Naive thymus-derived CD4-positive, alpha-beta T cell (primary cell): ENCODE results near the gene RNF13. TPM values are rescaled to one million over a fixed set of nuclear protein-coding genes. Genes with fewer than 3 reads are reported as not detected.
"Not testable (repeated sequence)": the region's sequence is repeated elsewhere in the genome, so short reads cannot be mapped to it uniquely, and the experiment has no call there.

ENCODE experiments used
- ATAC-seq: fragments of 150-1000 bp; cut with Tn5 transposase; 2 replicates; pipeline ENCODE4 v1.10.0; 2021; ENCODE audit warnings: mild to moderate bottlenecking, moderate library complexity
- CTCF ChIA-PET: fragments of 350-600 bp; sonication (Branson Sonifier 250); formaldehyde crosslinking; loops from one replicate; lab custom pipeline; 2021; ENCODE audit warnings: antibody characterized with exemption; lab: Charles Lee
- POLR2A ChIA-PET: fragments of 350-600 bp; sonication (Branson Sonifier 250); formaldehyde crosslinking; loops from one replicate; lab custom pipeline; 2021; ENCODE audit warnings: antibody characterized with exemption, inconsistent platforms; lab: Charles Lee
- DNase-seq, 9 donors: peaks; one replicate each; pipeline versions ENCODE4 v3.0.0 to v3.0.0-alpha.2; 2020 to 2022; ENCODE audit warnings: mixed read lengths in 1 of 9
- H3K27ac ChIP-seq: one replicate; pipeline ENCODE4 v1.7.0; 2013; ENCODE audit warnings: mild to moderate bottlenecking, low read depth, low read length, moderate library complexity
- H3K27me3 ChIP-seq, 2 donors: one replicate each; pipeline ENCODE4 v1.7.0; 2013; ENCODE audit warnings: low read length in 2 of 2, mild to moderate bottlenecking in 2 of 2, moderate library complexity in 2 of 2; ENCODE audit not compliant: control insufficient read depth in 2 of 2, insufficient read depth in 2 of 2
- H3K36me3 ChIP-seq, 3 experiments: 1 replicate in 2 of 3; 2 replicates in 1 of 3; pipeline ENCODE4 v1.7.0; 2013; ENCODE audit warnings: low read length in 3 of 3, mild to moderate bottlenecking in 3 of 3, moderate library complexity in 1 of 3; ENCODE audit not compliant: insufficient read depth in 3 of 3, control insufficient read depth in 2 of 3
- H3K4me1 ChIP-seq, 2 donors: one replicate each; pipeline ENCODE4 v1.7.0; 2013; ENCODE audit warnings: low read length in 2 of 2, mild to moderate bottlenecking in 2 of 2, moderate library complexity in 1 of 2; ENCODE audit not compliant: control insufficient read depth in 2 of 2, insufficient read depth in 2 of 2
- H3K4me3 ChIP-seq: 2 replicates; pipeline ENCODE4 v1.7.0; 2013; ENCODE audit warnings: mild to moderate bottlenecking, low read length
- H3K9me3 ChIP-seq, 3 experiments: 1 replicate in 2 of 3; 2 replicates in 1 of 3; pipeline ENCODE4 v1.7.0; 2013; ENCODE audit warnings: low read length in 3 of 3; ENCODE audit not compliant: control insufficient read depth in 2 of 3
- H3K27ac Mint-ChIP-seq, 9 donors: one replicate each; pipeline ENCODE4 v1.8.0; 2020 to 2022; ENCODE audit warnings: mixed read lengths in 9 of 9, mild to moderate bottlenecking in 8 of 9, moderate library complexity in 5 of 9, inconsistent platforms in 2 of 9
- H3K27me3 Mint-ChIP-seq, 5 donors: one replicate each; pipeline ENCODE4 v1.8.0; 2021 to 2022; ENCODE audit warnings: mixed read lengths in 5 of 5, mild to moderate bottlenecking in 1 of 5
- H3K36me3 Mint-ChIP-seq, 5 donors: one replicate each; pipeline ENCODE4 v1.8.0; 2020 to 2022; ENCODE audit warnings: mixed read lengths in 5 of 5, mild to moderate bottlenecking in 3 of 5, inconsistent platforms in 1 of 5
- H3K4me1 Mint-ChIP-seq, 7 donors: one replicate each; pipeline ENCODE4 v1.8.0; 2020 to 2022; ENCODE audit warnings: mixed read lengths in 7 of 7, mild to moderate bottlenecking in 3 of 7, inconsistent platforms in 1 of 7
- H3K4me3 Mint-ChIP-seq, 10 donors: one replicate each; pipeline ENCODE4 v1.8.0; 2020 to 2022; ENCODE audit warnings: mild to moderate bottlenecking in 10 of 10, mixed read lengths in 10 of 10, moderate library complexity in 6 of 10, inconsistent platforms in 2 of 10
- H3K9me3 Mint-ChIP-seq, 11 donors: one replicate each; pipeline ENCODE4 v1.8.0; 2020 to 2022; ENCODE audit warnings: mixed read lengths in 11 of 11, mild to moderate bottlenecking in 4 of 11, inconsistent platforms in 1 of 11, moderate library complexity in 1 of 11
- intact Hi-C, 2 donors: fragments of 100-400 bp; cut with micrococcal nuclease; formaldehyde crosslinking; loops; one replicate each; pipeline ENCODE4 v1.15.1; 2023
- polyA plus RNA-seq, 2 donors: library from polyadenylated mRNA; unstranded; fragments of 300-500 nt; fragmentation: Illumina TruSeq; gene quantifications; one replicate each; pipeline ENCODE4 v1.2.3, GENCODE V29; 2021
- total RNA-seq, 6 experiments: library from RNA in 5 of 6; stranded (reverse) in 5 of 6; gene quantifications; 1 replicate in 5 of 6; 2 replicates in 1 of 6; pipeline ENCODE4 v1.2.3 and lab custom pipeline; 2021 to 2026

The RNF13 gene
- total and polyA plus RNA-seq, 7 experiments from 2014 or later, result 41.2 to 131 (median 66.6) TPM

- no peak overlapping the region for H3K27ac Mint-ChIP-seq
- no peak for DNase-seq
These were observed 70.1 kb downstream of the RNF13 start for GRCh38 chr3:149883134-149883533.

DNA sequence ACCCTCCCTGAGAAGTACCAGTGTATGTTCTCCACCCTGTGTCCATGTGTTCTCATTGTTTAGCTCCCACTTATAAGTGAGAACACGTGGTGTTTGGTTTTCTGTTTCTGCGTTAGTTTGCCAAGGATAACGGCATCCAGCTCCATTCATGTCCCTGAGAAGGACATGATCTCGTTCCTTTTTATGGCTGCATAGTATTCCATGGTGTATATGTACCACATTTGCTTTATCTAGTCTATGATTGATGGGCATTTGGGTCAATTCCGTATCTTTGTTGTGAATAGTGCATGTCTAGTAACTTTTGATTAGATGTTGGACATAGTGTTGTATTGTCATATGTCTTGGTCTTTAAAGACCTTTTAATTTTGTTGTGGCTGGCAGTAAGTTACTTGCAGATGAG, 70.8 kb downstream of the RNF13 start:
- intact Hi-C loops, H3K27ac ChIP-seq: not testable (repeated sequence)

More at GRCh38 chr3:149883134-149883533, 70.1 kb downstream of the RNF13 start:
- intact Hi-C loops, result no loop called here
- peaks cover 0 to 3% (median 0%) of the 10 kb centered on the region in 3 experiments for H3K36me3 ChIP-seq
- ChIA-PET POLR2A (no interaction called here), CTCF (interaction anchor here (1.2 kb wide), 1 partner anchor 337 kb away, joined by 3 read pairs; no protein-coding TSS in a partner anchor)
- Mint-ChIP-seq H3K4me1 (peaks cover 2 to 38% (median 22%) of the 10 kb centered on the region in 7 donors), H3K27me3 (no peaks in the 10 kb centered on the region), H3K4me3 (no peak overlapping the region), H3K9me3 (peaks cover 0 to 9% (median 6%) of the 10 kb centered on the region in 11 donors), H3K36me3 (peaks cover 13 to 41% (median 24%) of the 10 kb centered on the region in 5 donors)
- H3K27me3 ChIP-seq, result no peaks in the 10 kb centered on the region
- no peak for ATAC-seq
- H3K27ac ChIP-seq, result no peak overlapping the region
- no peaks in the 10 kb centered on the region for H3K9me3 ChIP-seq
- no peak overlapping the region for H3K4me3 ChIP-seq
- no peaks in the 10 kb centered on the region for H3K4me1 ChIP-seq

GRCh38 chr3:149884848-149885247, 71.8 kb downstream of the RNF13 start:
- DNase-seq, intact Hi-C loops, ATAC-seq, H3K27ac ChIP-seq, H3K27ac Mint-ChIP-seq, H3K4me1 ChIP-seq, H3K9me3 ChIP-seq, CTCF ChIA-PET, H3K9me3 Mint-ChIP-seq, H3K4me3 ChIP-seq, H3K27me3 Mint-ChIP-seq, POLR2A ChIA-PET, H3K4me3 Mint-ChIP-seq, H3K36me3 ChIP-seq, H3K27me3 ChIP-seq: not testable (repeated sequence)
- Mint-ChIP-seq H3K4me1 (peaks cover 4 to 36% (median 20%) of the 10 kb centered on the region in 7 donors), H3K36me3 (peaks cover 13 to 50% (median 30%) of the 10 kb centered on the region in 5 donors)

More for the DNA sequence above, 70.8 kb downstream of the RNF13 start:
- CTCF ChIA-PET, result interaction anchor here (0.8 to 1.2 kb wide), 2 partner anchors 16 to 337 kb away, joined by 3 read pairs; no protein-coding TSS in a partner anchor
- ATAC-seq, H3K36me3 ChIP-seq, H3K4me3 ChIP-seq, H3K4me3 Mint-ChIP-seq, H3K27me3 ChIP-seq, POLR2A ChIA-PET, H3K27ac Mint-ChIP-seq, H3K9me3 Mint-ChIP-seq, DNase-seq, H3K9me3 ChIP-seq, H3K27me3 Mint-ChIP-seq, H3K4me1 ChIP-seq: not testable (repeated sequence)
- Mint-ChIP-seq H3K36me3 (peaks cover 13 to 43% (median 28%) of the 10 kb centered on the region in 5 donors), H3K4me1 (peaks cover 2 to 36% (median 20%) of the 10 kb centered on the region in 7 donors)

- no peak overlapping the region for H3K4me3 ChIP-seq
- CTCF ChIA-PET, result no interaction called here
- H3K4me3 Mint-ChIP-seq, result no peak overlapping the region
These were observed 73.9 kb downstream of the RNF13 start for GRCh38 chr3:149886957-149887356.

GRCh38 chr3:149891621-149892020, 78.6 kb downstream of the RNF13 start:
- Histone ChIP-seq H3K4me1 (no peaks in the 10 kb centered on the region), H3K27me3 (no peaks in the 10 kb centered on the region), H3K4me3 (no peak overlapping the region), H3K27ac (no peak overlapping the region), H3K36me3 (peaks cover 0 to 8% (median 0%) of the 10 kb centered on the region in 3 experiments), H3K9me3 (no peaks in the 10 kb centered on the region)
- ChIA-PET CTCF (no interaction called here), POLR2A (no interaction called here)
- DNase-seq, result no peak
- no peaks in the 10 kb centered on the region for H3K27me3 Mint-ChIP-seq
- H3K27ac Mint-ChIP-seq, result no peak overlapping the region
- H3K36me3 Mint-ChIP-seq, result peaks cover 0 to 39% (median 18%) of the 10 kb centered on the region in 5 donors
- H3K4me1 Mint-ChIP-seq, result peaks cover 4 to 27% (median 16%) of the 10 kb centered on the region in 7 donors
- no peaks in the 10 kb centered on the region for H3K9me3 Mint-ChIP-seq
- H3K4me3 Mint-ChIP-seq, result no peak overlapping the region
- ATAC-seq, result no peak
- intact Hi-C loops, result no loop called here

More at GRCh38 chr3:149886957-149887356, 73.9 kb downstream of the RNF13 start:
- H3K36me3 Mint-ChIP-seq, result peaks cover 13 to 63% (median 33%) of the 10 kb centered on the region in 5 donors
- H3K27me3 Mint-ChIP-seq, result no peaks in the 10 kb centered on the region
- no peak for ATAC-seq
- H3K9me3 ChIP-seq, result no peaks in the 10 kb centered on the region
- DNase-seq, result no peak
- H3K27me3 ChIP-seq, result no peaks in the 10 kb centered on the region
- intact Hi-C loops, result no loop called here
- peaks cover 13 to 45% (median 34%) of the 10 kb centered on the region in 7 donors for H3K4me1 Mint-ChIP-seq
- H3K4me1 ChIP-seq, result no peaks in the 10 kb centered on the region
- H3K27ac Mint-ChIP-seq, result no peak overlapping the region
- peaks cover 0 to 9% (median 6%) of the 10 kb centered on the region in 11 donors for H3K9me3 Mint-ChIP-seq
- no peak overlapping the region for H3K27ac ChIP-seq
- POLR2A ChIA-PET, result no interaction called here
- H3K36me3 ChIP-seq, result peaks cover 0 to 3% (median 0%) of the 10 kb centered on the region in 3 experiments

DNA sequence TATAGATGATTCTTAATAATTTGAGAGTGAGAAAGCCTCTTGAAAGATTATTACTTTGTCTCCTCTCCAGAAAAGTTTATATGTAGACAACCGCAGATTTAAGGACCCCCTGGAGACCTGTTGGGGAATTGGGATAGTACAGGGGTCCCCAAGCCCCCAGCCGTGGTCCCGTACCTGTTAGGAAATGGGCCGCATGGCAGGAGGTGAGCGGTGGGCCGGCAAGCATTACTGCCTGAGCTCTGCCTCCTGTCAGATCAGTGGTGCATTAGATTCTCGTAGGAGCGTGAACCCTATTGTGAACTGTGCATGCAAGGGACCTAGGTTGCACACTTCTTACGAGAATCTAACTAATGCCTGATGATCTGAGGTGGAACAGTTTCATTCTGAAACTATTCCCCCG, 79.4 kb downstream of the RNF13 start:
- ATAC-seq, result no peak
- no peak for DNase-seq
- Histone ChIP-seq H3K4me3 (no peak overlapping the region), H3K27me3 (no peaks in the 10 kb centered on the region), H3K4me1 (no peaks in the 10 kb centered on the region), H3K27ac (no peak overlapping the region), H3K9me3 (no peaks in the 10 kb centered on the region), H3K36me3 (peaks cover 0 to 5% (median 0%) of the 10 kb centered on the region in 3 experiments)
- CTCF ChIA-PET, result no interaction called here
- H3K9me3 Mint-ChIP-seq, result no peaks in the 10 kb centered on the region
- no peaks in the 10 kb centered on the region for H3K27me3 Mint-ChIP-seq
- intact Hi-C loops, result no loop called here
- POLR2A ChIA-PET, result no interaction called here
- peaks cover 4 to 27% (median 16%) of the 10 kb centered on the region in 7 donors for H3K4me1 Mint-ChIP-seq
- no peak overlapping the region for H3K27ac Mint-ChIP-seq
- peaks cover 0 to 38% (median 18%) of the 10 kb centered on the region in 5 donors for H3K36me3 Mint-ChIP-seq
- no peak overlapping the region for H3K4me3 Mint-ChIP-seq

DNA sequence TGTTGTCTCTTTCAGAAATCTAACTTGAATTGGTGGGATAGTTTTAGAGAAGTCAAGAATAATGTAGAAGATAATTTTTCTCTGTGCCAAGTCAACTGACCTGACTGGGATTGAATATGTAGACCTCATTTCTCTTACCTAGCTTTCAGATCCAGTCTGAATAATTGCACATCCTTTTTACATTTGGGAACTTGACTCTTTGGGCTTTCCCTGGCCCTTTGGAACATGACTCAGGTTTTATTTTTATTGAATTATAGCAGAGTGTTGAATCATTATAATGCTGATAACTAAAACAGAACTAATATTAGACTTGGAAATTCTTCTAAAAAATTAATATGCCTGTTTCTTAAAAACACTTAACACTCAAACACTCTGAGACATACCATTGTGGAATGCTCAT, 81.2 kb downstream of the RNF13 start:
- intact Hi-C loops, result no loop called here
- no peak overlapping the region for H3K27ac ChIP-seq
- H3K4me3 ChIP-seq, result no peak overlapping the region
- no peak overlapping the region for H3K27ac Mint-ChIP-seq
- CTCF ChIA-PET, result no interaction called here
- H3K9me3 Mint-ChIP-seq, result no peaks in the 10 kb centered on the region
- H3K36me3 Mint-ChIP-seq, result peaks cover 0 to 39% (median 14%) of the 10 kb centered on the region in 5 donors
- H3K27me3 ChIP-seq, result no peaks in the 10 kb centered on the region
- no peaks in the 10 kb centered on the region for H3K4me1 ChIP-seq
- H3K27me3 Mint-ChIP-seq, result no peaks in the 10 kb centered on the region
- no peaks in the 10 kb centered on the region for H3K9me3 ChIP-seq
- H3K4me1 Mint-ChIP-seq, result peaks cover 4 to 34% (median 17%) of the 10 kb centered on the region in 7 donors
- no peak for DNase-seq
- peaks cover 0 to 5% (median 0%) of the 10 kb centered on the region in 3 experiments for H3K36me3 ChIP-seq
- ATAC-seq, result no peak
- no peak overlapping the region for H3K4me3 Mint-ChIP-seq
- POLR2A ChIA-PET, result no interaction called here
